ENCODE results near the gene PSMA5.
"Not testable (repeated sequence)": the region's sequence is repeated elsewhere in the genome, so short reads cannot be mapped to it uniquely, and the experiment has no call there.

Gene PSMA5

DNA sequence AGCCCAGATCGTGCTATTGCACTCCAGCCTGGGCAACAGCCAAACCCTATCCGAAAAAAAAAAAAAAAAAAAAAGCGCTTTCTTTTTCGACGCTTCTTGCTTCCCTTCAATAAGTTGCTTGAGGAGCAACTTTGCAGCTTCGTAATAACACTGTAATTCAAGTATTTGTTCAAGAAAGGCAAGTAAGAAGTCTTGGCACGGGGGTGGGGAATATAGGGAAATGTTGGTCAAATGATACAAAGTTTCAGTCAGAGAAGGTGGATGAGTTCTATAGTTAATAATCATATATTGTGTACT, 871 bp upstream of the PSMA5 start:
- no peak for FAIRE-seq

DNA sequence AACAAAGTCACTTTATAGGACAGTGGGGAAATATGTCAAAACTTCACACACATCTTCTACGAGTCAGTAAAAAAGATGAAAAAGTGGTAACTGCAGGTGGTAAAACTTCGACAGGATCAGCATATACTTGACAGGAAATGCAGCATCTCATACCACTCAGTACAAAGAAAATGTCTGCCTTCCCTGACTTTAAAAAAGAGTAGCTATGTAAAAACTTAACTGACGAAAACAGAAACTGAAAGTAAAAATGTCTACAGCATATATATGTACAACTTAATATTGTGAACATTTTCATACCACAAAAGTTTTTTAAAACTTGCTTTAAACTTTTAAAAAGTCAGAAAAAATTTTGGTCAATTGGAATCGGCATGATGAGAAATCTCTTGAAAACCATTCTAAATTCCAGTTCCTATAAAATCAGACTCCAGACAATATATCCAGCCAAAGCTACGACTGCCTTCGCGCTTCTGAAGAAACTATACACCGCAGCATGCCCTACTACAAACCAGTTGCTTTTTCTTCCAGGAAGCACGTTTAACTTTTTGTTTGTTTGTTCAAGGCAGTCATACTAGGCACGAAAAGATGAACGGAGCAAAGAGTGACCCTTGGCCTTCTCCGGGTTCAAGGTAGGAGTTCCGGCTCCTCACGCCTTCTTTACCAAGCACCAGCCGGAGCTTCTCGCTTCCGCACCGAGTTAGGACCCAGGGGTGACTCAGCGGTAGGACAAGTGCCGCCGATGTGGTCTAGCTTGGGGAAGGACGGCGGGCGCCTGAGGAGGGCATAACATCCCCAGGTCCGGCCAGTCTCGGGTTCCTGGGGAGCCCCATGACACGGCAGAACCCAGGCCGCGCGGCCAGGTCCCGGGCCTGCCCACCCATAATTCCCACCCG, 612 bp downstream of the PSMA5 start:
- FAIRE-seq = no peak

DNA sequence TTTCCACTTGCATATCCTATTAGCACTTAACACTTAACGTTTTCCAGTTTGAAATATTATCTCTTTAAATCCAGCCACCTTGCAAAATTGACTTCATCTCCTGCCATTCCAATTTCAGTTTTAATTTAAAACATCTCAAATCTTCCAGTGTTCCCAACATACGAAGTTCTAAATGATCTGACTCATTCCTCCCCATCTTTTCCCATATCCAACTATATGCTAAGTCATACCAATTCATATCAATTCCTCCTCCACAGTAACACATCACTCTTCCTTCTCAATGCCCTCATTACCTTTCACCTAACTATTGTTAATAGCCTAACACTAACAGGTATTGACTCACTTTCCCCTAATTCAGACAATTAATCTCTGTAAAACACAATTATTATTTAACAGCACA, 2.8 kb downstream of the PSMA5 start:
- FAIRE-seq = no peak

DNA sequence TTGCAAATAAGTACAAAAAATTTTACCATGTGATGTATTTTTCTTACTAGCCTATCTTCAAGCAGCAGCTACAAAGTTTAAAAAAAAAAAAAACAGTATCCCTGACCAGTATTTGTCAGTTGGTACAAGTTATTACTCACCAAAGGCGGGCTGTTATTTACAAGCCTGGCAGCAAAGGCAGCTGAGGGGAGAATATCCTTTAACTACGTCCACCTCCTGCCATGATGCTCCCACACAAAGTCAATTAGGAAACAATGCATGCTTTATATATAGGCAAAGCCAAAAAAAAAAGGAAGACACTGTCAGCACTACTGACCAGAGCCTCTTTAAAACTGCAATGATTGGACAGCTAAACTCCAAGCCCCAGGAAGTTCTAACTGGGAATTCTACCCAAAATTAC, 13.7 kb downstream of the PSMA5 start:
- no peak for FAIRE-seq

DNA sequence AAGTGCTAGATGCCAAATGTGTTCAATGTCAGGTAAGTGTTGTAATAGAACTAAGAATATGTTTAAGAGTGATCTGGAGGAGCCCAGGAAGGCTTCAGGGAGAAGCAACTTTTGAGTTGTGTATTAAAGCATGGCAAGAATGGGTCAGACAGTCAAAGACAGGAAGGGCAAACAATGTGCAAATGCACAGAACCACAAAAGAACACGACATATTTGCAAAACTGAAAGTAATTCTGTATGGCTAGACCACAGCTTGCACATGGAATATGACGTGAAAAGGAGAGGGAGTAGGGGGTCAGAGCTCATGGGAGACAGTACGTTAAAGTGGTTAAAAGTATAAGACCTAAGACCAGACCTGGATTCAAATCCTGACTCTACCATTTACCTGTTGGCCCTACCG, 21.4 kb downstream of the PSMA5 start:
- no peak for FAIRE-seq

DNA sequence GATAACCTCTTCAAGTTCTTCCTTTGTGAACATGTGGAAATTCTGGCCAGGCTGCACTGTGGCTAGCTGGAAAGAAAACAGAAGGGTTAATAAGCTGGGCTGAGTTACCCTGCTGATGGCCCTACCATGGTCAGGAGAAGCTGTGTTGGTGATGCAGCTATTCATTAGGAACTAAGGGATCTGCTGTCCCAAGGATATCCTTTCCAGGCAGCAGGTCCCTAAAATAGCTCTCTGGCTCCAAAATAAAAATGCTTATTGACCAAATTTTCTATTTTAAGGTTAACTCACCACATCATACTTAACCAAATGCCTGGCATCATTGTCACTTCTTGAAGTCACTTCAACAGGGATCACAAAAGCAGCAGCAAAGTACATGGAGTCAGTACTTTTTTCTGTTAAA, 24.2 kb downstream of the PSMA5 start:
- FAIRE-seq = no peak

DNA sequence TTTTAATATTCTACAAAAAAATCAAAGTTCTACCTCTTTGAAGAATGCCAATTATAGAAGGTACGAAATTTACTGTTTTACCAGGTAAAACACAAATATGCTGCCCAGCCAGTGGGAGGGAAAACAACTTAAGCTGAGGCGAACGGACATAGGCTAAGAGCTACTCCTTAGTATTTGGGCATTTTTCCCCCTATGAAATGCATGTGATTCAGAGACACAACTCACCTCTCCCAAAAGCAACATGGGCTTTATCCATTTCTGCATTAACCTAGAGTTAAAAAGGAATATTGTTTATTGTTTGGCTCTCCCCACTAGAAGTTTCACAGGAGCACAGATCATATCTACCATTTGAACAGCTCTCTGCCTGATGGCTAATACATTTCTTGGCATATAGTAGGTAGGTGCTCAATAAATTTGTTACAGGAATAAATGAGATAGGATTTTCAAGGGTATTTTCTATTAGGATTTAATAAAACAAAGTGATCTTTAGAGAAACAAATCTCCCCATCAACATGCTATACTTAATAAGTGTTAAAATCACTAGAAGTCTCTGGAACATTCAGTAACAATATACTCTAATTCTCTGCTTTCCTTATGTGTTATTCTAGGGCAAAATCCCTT, 26.1 kb downstream of the PSMA5 start:
- no peak for FAIRE-seq

DNA sequence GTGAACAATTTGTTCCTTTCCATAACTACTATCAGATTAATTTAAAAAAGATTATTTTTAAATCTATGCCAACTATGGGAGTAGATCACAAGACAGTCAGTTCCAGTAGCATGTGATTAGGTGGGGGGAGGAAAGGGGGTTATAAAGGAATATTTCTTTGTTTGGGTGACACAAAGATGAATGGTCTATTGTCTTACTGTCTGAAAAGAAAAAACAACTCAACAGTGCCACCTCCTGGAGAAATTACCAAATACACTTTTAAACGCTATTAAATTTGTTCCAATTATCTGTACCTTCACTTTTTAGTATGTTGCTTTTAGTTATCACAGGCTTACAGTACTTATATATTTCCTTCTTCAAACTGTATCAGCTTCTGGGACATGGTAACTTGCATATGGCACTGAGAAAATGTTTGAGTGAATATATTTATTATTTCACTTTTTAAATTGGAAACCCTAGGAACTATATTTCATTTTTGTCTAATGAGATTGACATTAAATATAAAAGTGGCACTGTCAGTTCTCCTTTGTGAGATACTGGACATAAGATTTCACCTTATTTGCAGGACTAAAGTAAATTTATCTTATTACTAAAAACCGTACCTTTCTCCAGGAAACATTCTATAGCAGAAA, 26.8 kb downstream of the PSMA5 start:
- peak; percentile 98 for FAIRE-seq

DNA sequence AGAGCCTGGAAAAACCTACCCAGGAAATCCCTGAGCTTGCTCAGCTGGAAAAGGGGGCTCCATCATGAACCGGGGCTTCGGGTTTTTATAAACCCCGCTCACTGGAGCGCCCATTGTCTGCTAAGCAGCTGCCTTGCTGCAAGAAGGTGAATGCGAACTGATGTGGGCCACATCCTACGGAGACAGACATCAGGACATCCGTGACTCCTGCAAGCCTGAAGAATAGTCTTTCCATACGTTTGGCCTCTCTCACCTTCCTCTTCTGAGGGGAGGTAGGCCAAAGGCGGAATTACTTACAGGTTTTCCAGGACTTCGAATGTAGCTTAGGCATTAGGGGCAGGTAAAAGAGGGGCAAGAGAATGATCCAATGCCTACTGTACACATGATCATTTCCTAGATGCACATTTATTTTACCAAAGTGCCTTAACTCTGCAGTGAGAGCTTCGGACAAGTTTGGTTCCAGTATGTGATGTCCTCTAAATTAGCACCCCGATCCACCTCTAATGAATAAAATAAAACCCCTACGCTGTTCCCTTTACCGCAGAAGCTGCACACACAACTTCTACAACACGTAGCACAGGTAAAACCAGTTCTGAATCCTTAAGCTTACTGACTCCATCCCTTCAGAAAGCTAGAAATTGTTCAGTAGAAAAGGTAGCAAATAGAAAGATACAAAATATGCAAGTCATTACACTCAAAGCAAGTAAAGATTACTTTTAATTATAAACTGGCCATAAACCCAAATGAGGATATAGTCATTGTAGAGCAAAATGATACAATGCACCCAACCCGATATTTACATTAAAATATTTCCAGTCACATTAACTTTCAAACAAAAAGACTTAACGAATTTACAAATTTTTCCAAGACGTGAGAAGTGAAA, 27.7 kb downstream of the PSMA5 start:
- FAIRE-seq = no peak

DNA sequence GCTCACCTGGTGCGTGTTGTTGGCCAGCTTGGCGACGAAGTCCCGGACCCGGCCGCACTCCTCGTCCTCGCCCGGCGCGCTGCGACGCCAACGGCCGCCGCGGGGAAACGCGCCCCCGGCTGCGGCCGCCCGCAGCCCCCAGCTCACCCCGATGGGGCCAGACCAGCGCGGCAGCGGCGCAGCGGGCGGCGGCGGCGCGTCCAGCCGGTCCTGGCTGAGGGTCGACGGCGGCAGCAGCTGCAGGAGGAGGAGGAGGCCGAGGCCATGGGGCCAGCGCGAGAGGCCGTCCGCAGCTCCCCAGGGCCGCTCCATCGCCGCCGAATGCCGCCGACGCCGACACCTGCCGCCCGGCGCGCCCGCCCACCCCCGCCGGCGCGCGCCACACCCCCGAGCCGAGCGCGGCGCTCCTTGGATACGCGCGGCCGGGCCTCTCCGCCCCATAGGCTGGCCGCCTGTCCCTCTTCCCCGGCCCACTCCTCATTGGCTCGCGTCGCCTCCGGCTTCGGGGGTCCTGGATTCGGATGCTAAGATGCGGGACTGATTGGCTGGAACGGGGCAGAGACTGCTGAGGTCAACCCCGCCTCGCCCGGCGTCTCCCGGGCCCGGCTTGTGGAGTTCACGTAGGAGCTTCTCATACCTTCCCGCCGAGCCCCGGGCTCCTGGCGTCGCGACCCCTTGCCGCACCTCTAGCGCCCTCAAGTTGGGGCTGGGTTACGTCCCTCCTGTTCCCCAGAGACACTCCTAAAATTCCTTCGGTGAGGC, 28.5 kb downstream of the PSMA5 start, which contains the start of gene SORT1:
TSS of gene SORT1 (minus strand) at position 338 of the 762 bp plus-strand sequence. CDS start at position 312, 26 bp downstream.
- no peak for FAIRE-seq

DNA sequence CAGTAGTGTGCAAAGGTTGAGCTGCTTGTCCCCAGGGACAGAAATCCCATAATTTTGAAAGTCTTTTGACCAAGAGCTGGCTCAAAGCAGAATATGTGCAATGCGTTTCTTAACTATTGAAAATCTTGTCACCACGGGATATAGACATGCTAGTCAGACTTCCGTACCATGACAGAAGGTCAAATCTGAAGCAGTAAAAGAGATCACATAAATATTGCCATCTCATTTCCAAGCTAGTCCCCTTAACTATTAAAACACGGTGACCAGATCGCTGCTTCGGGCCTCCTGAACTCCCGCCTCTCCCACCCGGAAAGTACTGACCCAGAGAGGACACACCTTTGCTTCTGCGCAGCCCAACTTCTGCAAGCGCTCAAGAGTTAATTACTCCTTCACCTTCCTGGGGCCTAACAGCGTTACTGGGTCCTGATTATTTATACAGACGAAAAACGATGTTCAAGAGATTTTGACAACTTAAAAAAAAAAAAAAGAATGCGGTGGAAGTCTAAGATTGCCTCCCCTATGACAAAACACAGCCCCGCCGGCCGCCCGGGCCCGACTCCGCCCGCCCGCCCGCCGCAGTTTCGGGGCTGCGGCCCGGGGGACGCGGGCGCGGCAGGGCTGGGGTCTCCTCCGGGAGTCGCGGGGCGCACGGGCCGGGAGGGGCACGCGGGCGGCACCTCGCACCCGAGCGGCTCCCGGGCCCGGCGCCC, 29.2 kb downstream of the PSMA5 start:
- FAIRE-seq = no peak

DNA sequence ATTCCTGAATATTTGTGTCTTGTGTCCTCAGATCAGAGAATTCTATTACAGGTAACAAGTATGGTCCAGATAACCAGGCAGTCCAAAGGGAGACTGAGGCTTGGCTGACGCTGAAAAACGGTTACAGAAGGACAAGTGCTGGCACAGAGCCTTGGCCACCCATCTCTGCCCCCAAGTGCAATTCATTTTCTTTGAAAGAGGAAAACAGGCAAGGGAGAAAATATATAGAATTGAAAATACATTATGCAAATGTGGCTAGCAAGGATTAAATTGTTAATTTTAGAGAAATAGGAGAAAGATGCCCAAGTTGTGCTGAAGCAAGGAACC, 29.8 kb downstream of the PSMA5 start:
- no peak for FAIRE-seq

DNA sequence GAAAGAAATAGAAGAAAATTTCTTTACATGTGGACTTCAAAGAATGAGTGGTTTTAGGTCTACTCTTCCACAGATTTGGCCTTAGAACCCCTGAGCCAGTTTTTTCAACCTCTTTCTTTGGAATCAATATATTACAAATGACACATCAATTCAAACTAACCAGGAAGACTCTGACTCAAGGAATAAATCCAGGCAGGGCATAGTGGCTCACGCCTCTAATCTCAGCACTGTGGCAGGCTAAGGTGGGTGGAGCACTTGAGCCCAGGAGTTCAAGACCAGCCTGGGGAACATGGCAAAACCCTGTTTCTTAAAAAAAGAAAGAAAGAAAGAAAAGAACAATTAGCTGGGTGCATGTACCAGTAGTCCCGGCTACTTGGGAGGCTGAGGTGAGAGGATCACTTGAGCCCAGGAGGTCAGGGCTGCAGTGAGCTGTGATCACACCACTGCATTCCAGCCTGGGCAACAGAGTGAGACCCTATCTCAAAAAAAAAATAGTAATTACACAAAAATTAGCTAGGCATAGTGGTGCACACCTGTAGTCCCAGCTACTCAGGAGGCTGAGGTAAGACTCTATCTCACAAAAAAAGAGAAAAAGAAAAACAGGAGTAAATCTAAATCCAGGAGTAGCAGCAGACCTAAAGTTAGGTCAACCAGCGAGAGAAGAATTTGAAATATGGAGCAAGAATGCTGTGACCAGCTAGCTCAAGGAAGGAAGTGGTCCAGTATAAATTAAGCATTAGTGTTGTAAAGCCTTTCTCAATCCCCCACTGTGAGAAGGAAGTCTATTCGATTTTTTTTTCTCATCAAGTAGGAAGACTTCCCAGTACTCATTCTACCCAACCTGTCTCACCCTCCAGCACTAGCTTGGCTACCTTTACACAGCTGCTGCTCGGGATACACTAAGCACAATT, 30.4 kb downstream of the PSMA5 start:
- FAIRE-seq = no peak

DNA sequence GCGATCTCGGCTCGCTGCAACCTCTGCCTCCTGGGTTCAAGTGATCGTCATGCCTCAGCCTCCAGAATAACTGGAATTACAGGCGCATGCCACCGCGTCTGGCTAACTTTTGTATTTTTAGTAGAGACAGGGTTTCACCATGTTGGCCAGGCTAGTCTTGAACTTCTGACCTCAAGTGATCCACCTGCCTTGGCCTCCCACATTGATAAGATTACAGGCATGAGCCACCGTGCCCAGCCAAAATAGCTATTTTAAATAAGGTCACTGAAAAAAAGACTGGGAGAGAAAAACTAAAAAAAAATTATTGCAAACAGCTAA, 31.0 kb downstream of the PSMA5 start:
- not testable (repeated sequence) for FAIRE-seq

DNA sequence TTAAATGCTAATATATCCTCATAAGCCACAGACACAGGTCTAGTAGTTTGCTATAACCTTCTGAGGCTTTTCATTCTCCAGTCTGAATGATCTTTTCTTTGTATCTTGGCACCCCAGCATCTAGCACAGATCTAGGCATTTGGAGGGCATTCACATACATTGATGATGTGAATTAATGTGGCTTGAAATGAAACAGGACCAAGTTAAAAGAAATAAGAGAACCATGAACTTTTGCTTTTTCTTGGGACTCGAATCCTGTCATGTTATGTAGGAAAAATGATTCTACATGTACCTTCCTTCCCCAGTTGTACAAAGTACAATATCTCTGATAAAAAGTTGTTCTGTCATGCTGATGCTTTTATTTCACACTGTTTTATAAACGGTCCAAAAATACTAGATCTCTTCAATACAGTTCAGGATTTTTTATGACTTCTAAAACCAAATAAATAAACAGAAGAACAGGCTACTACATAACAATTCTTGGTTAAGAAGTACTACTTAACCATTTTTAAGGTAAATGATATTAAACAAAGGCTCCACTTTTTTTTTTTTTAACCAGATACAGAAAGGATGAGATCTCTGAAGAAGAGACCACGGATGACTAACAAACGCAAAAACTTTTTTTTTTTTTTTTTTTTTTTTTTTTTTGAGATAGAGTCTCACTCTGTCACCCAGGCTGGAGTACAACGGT, 31.5 kb downstream of the PSMA5 start:
- FAIRE-seq = no peak

DNA sequence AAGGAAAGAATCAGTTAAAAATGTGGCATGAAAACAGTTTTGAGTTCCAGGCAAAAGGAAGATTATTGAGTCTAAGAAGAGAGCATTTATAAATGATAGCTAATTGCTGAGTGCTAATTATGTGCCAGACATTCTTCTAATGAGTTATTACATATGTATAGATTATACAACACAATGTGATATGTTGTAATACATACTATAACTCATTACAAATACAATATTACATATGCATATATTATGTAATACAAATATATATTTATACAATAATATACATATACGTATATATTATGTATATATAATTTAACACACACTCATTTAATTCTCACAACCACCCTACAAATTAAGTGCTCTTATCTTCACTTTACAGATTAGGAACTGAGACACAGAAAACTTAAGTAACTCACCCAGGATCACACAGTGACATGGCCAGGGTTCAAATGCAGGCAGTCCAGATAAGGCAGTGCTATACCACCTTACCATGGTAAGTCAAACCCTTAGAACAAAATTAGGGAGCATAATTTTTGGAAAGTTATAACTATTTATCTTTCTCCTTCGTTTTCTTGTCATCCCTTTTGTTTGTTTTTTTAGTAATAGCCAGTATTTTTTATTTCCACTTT, 32.5 kb downstream of the PSMA5 start:
- FAIRE-seq = no peak

DNA sequence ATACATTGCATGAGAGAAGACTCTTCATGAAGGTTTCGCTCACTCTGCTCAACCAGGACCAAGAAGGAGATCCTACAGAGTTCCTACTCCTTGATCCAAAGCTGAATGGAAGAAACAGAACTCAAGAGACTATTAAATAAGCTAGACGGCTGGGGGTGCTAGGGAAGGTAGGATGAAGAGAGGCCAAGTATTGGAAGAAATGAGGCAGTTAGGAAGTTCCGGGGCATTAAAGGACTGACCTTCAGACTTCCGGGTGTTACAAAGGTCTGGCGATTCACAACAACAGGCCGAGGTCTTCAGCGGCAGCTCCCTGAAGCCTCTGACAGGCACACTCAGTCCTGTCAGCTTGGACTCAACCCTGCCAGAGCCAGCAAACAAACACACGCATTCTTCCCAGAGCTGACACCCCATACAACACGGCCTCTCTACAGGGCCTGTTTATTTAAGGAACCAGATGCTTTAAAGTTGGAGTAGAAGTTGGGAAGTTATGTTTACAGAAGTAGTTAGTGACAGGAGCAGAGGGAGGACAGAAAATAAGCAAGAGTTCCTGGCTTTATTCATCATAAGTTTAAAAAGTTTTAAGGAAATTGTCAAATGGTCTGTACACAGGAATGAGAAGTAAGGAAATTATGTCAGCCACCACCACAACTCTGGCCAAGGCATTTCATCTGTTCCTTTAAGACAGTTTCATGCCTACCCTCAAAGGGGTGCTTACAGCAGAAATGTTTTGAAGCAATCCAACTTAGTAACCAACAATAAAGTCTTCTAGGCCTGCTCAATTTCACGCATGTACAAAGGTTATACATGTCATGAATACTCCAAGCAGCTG, 33.2 kb downstream of the PSMA5 start:
- FAIRE-seq = no peak

DNA sequence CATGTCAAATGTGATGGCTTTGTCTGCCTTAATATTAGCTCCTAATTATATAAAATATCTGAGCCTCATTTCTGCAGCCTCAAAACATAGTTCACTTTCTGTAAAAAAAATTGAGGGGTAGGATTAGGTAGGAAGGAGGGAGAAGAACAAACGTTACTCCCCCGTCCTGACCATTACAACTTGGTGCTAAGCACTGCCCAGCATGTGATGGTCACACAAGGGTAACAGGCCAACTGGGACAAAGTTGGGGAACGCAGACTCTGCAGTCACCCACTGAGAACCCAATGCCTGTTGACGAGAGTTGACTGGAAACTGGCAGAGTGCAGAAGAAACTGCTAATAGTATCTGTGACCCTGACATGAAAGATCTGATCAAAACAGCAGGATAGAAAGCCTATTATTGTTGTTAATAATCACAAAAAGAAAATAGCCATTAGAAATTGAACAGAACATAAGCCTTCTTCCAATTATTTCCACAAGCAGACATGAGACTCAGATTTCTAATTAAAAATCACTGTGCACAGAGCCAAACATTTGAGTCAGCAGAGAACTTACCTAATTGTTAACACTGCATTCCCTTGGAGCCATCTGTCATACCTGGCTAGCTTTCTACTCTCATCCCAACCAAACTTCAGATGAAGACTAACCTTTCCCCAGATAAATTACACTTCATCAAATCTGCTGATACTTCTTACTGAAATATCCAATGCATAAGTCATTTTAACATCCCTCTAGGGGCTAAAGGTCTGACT, 34.0 kb downstream of the PSMA5 start:
- no peak for FAIRE-seq

Measured in islet of Langerhans (tissue), 1 donor.